Stimulated activated effector memory CD8-positive, alpha-beta T cell treated with anti-CD3 and anti-CD28 coated beads, Interleukin-12 subunit alpha, Interleukin-12 subunit beta, amount 100 ng/mL, for 72 hours (primary cell): ENCODE data around the gene JAK2.

Experiments used
- ATAC-seq: fragments of 150-1000 bp; cut with Tn5 transposase; 2 replicates; pipeline ENCODE4 v1.10.0; 2021
- DNase-seq, 2 donors: peaks; one replicate each; pipeline ENCODE4 v3.0.0; 2021 to 2022; ENCODE audit warnings: low spot score in 2 of 2
- H3K27ac Mint-ChIP-seq: one replicate; pipeline ENCODE4 v1.8.0; 2022; ENCODE audit warnings: mild to moderate bottlenecking, mixed read lengths
- H3K36me3 Mint-ChIP-seq: one replicate; pipeline ENCODE4 v1.8.0; 2022; ENCODE audit warnings: mild to moderate bottlenecking, mixed read lengths
- H3K4me1 Mint-ChIP-seq: one replicate; pipeline ENCODE4 v1.8.0; 2022; ENCODE audit warnings: mixed read lengths
- H3K4me3 Mint-ChIP-seq: one replicate; pipeline ENCODE4 v1.8.0; 2022; ENCODE audit warnings: mild to moderate bottlenecking, mixed read lengths
- H3K9me3 Mint-ChIP-seq: one replicate; pipeline ENCODE4 v1.8.0; 2022; ENCODE audit warnings: mixed read lengths

Gene JAK2

DNA sequence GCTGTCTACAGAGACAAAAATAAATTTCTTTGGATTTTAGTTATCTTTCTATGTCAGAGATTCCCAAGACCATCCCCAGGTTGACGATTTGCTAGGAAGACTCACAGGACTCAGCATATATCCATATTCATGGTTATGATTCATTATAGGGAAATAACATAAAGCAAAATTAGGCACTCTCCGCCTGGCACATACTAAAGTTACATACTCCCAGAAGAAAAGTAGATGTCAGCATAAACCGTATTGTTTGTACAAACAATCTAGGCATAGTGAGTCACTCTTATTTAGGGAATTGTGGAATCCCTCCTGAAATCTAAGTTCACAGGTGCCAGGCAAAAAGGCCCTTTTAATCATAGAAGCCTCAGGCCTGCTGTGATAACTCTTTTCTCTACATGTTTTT, 137.4 kb downstream of the JAK2 start:
- Mint-ChIP-seq H3K9me3 (no peaks in the 10 kb centered on the region), H3K4me3 (no peak overlapping the region), H3K27ac (no peak overlapping the region), H3K4me1 (no peaks in the 10 kb centered on the region), H3K36me3 (peaks cover 29% of the 10 kb centered on the region)
- ATAC-seq (no peak), DNase-seq (no peak)

GRCh38 chr9:5140151-5140550, 155.1 kb downstream of the JAK2 start:
- Mint-ChIP-seq H3K4me3 (no peak overlapping the region), H3K27ac (no peak overlapping the region), H3K9me3 (peaks cover 11% of the 10 kb centered on the region), H3K36me3 (peaks cover 8% of the 10 kb centered on the region), H3K4me1 (no peaks in the 10 kb centered on the region)
- ATAC-seq (peak; percentile 61), DNase-seq (no peak)

DNA sequence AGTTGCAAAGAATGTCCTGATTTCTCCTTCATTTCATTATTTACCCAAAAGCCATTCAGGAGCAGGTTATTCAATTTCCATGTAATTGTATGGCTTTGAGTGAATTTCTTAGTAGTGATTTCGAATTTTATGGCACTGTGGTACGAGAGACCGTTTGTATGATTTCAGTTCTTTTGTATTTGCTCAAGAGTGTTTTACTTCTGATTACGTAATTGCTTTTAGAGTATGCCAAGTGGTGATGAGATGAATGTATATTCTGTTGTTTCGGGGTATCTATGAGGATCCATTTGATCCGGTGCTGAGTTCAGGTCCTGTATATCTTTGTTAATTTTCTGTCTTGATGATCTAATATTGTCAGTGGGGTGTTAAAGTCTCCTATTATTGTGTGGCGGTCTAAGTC, 159.1 kb downstream of the JAK2 start:
- Mint-ChIP-seq H3K4me1 (no peaks in the 10 kb centered on the region), H3K36me3 (peaks cover 18% of the 10 kb centered on the region)

DNA sequence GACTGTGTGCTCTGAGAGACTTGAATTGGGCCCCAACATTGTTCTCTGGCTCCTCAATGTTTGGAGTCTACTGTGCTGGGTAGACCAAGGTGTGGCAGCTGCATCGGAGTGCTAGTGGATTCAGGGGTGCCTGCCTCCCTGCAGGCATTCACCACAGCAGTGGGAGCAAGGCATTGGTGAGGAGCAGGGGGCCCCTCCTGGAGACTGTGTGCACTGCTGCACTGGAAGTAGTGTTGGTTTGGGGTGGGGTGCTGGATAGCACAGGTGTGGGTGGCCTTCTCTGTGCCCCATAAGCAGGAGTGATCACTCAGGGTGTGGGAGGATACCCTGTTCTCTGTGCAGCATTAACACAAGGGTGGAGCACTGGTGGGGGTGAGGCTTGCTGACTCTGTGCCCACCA, 161.2 kb downstream of the JAK2 start:
- Mint-ChIP-seq H3K4me1 (no peaks in the 10 kb centered on the region), H3K27ac (no peak overlapping the region), H3K4me3 (no peak overlapping the region), H3K36me3 (peaks cover 18% of the 10 kb centered on the region), H3K9me3 (peaks cover 18% of the 10 kb centered on the region)
- ATAC-seq (no peak), DNase-seq (no peak)

More for the DNA sequence above, 159.1 kb downstream of the JAK2 start:
- ATAC-seq (no peak), DNase-seq (no peak)
- Mint-ChIP-seq H3K27ac (no peak overlapping the region), H3K4me3 (no peak overlapping the region), H3K9me3 (peaks cover 15% of the 10 kb centered on the region)
